NCI-H1092 treated with DMSO at 0.1 percent for 48 hours (cell line): ENCODE measurements around the gene TBC1D22A.

ENCODE experiments used
- DNase-seq: peaks from one replicate; lab custom pipeline; 2025; lab: John Stamatoyannopoulos, UW

TBC1D22A gene

GRCh38 chr22:47142427-47143046 lies 380.1 kb downstream of the TBC1D22A start:
- DNase-seq: no peak

GRCh38 chr22:47143249-47143938 lies 380.9 kb downstream of the TBC1D22A start:
- DNase-seq: no peak

DNA sequence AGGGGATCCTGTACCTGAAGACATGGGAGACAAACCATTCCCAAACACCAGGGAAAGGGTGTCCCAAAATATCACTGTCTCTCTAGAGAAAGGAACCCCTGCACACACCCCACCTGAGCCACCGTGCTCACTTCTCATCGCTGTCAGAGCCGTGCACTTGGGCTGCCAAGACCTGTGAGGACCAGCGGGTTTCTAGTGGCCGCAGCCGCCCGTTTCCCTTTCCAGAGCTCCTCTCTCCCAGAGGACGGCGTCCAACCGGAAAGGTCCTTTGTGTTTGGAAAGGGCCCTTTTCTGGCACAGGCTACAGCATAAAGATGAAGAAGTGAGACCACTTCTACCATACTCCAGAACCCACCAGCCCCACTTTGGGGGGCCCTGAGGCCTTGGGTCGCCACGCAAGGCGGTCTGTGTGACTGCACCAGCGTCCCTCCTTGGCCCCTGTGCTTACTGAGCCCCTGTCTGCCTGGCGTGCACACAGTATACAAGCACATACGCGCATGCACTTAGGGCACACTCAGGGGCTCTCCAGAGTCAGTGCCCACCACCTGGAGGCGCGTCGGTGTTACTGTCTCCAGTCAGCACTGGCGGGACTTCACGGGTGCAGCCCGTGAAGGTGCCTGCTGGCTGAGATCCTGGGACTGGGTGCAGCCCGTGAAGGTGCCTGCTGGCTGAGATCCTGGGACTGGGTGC lies 381.8 kb downstream of the TBC1D22A start:
- DNase-seq: peak; percentile 24

DNA sequence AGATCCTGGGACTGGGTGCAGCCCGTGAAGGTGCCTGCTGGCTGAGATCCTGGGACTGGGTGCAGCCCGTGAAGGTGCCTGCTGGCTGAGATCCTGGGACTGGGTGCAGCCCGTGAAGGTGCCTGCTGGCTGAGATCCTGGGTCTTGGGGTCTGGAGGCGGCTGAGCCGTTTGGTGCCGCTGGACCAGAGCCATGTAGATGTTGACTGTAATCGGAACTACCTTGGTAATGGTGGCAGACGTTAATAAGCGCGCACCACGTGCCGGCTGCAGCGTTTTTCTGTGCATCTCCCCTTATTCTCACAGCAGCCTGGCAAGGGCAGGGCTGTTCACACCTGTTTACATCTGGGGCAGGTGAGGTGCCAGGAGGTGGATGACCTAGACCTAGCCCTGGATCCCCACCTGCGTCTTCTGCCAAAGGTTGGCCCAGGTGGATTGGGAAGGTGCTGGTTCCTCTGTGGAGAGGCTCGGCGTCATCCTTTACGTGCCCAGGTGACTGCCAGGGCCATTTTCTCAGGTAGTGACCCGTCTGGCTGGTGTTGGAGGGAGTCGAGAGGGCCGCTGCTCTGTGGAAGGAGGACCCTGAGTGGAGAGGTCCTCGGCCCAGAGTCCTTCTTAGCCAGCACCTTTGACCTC lies 382.5 kb downstream of the TBC1D22A start:
- no peak for DNase-seq

DNA sequence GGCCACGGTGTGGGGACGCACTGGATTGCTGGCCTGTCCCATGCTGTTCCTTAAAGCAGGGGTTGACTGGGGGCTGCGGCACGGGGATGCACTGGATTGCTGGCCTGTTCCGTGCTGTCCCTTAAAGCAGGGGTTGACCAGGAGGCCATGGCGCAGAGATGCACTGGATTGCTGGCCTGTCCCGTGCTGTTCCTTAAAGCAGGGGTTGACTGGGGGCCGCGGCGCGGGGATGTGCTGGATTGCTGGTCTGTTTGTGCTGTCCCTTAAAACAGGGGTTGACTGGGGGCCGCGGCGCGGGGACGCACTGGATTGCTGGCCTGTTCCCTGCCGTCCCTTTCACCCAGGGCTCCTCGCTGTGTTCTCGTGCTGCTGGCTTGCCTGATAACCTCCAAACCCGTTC lies 383.4 kb downstream of the TBC1D22A start:
- DNase-seq: no peak

DNA sequence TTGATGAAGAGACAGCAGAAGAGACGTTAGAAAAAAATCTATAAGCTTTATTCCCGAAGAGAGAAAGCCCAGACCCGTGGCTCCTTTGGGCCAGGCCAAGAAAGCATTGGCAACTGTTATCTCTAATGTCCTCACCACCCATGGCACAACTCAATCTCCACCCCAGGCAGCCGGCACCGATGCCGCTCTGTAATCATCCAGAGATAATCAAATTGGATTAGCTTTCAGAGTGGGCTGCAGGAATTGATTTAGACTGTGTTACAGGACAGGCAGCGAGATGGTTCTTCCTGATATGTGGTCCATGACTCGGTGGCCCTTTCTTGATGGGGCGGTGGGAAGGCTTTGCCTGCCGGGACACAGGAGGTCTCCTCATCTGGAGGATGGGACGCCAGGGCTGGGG lies 383.9 kb downstream of the TBC1D22A start:
- DNase-seq: no peak

- no peak for DNase-seq
These were observed 384.5 kb downstream of the TBC1D22A start for GRCh38 chr22:47146941-47147340.

DNA sequence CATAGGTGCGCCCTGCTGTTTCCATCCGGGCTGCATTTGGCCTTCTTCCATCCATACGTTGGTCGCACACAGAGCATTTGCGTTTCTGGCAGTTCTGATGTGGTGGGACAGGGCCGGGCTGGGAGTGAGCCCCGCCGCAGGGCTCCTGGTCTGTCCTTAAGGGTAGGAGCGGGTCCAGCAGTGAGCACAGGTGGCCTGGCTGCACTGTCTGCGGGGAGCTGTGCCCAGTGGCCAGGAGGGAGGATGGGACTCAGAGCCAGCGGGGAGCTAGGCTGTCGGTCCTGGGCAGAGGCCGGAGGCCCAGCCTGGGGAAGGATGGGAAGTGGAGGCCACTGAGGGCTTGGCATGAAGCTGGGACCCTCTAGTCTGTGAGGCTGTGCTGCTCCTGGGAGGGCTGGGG lies 385.1 kb downstream of the TBC1D22A start:
- DNase-seq: no peak

DNA sequence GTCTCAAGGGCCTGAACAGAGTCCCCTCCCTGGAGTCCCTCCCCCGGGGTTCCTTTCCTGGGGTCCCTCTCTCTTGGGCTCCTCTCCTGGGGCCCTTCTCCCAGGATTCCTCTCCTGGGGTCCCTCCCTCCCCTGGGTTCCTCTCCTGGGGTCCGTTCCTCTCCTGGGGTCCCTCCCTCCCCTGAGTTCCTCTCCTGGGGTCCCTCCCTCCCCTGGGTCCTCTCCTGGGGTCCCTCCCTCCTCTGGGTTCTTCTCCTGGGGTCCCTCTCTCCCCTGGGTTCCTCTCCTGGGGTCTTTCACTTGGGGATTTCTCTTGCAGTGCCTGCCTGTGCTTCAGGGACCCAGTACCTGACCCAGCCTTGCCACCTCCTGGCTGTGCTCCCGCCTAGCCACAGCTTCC lies 386.1 kb downstream of the TBC1D22A start:
- no peak for DNase-seq

DNA sequence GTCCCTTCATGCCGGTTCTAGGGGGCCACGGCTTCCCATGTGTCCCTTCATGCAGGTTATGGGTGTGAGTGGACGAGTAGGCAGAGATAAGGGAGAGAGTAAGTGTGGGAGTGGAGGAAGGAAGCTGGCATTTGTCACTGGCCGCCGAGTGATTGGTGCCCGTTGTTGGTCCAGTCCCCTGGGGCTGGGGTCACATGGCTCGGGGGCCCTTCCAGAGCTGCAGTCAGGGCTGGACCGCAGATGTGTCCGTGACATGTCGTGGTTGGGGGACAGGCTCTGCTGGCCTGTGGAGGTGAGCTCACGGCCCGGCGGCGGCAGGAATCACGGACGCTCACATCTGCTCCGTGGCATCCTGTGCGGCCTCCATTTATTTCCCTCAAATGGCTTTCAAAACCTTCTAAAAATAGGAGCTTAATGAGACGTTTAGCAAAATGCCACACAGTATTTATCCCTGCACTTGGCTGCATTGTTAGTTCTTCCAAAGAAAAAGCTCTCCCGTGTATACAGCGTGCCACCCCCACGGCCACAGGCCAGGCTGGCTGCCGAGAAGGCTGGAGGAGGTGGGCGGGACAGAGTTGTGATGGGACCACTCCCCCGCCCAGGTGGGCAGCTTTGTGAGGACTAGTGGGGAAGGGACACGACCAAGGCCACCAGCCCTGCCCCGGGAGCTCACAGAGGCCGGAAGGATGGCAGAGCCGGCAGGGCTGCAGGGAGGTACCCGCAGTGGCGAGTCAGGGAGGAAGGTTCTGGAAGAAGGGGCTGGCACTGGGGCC lies 386.7 kb downstream of the TBC1D22A start:
- DNase-seq: no peak

GRCh38 chr22:47149976-47150375 lies 387.5 kb downstream of the TBC1D22A start:
- DNase-seq: no peak

DNA sequence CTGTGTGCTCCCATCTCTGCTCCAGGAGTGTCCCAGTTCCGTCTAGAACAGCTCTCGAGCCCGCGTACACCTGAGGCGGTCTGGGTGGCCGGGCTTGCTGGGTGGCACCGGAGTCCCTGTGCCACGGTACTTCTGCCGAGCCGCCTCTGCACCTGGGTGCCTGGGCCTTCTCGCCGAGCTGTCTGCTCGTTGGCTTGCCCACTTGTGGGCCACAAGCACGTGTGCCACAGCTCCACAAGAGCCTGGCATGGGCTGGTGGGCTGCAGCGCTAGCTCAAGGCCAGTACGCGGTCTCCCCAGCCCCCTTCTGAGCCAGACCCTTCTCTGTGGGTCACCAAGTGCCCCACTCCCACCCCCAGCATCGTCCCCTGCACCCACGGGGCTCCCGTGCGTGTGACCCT lies 388.0 kb downstream of the TBC1D22A start:
- no peak for DNase-seq

DNA sequence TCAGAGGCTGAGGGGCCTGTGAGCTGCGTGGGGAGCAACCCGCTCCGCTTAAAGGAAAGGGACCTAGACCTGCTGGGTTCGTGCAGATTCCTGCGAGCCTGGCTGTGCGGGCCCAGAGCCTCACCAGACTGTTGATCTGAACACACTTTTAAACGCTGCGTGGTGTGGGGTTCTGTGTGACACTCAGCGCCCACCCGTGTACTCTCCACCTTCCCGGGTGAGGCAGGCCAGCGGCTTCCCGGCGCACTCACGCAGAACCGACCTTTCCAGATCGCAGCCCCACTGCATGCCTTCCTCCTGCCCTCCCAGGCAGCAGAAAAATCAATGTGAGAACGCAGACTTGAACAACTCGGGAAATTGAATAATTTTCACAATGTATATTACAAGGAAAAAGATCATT lies 388.6 kb downstream of the TBC1D22A start:
- DNase-seq: no peak

- DNase-seq: no peak
These were observed 389.0 kb downstream of the TBC1D22A start for GRCh38 chr22:47151490-47151889.

DNA sequence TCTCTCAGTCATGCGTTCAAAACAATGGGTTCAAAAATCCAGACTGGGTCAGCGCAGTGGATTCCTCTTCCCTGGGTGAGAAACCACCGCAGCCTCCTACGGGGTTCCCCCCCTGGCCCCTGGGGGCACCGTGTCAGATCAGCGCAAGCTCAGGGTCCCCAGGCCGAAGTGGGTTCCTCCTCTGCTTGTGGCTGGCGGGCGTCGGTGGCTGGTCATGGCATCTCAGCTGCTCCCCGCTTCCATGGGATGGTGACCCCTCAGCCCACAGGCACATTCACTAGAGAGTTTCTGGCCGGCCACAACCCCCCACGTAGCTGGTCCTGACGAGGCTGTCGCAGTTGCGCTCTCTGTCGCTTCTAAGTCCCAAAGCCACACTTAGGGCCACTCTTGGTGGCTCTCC lies 389.8 kb downstream of the TBC1D22A start:
- no peak for DNase-seq

- no peak for DNase-seq
These were observed 390.5 kb downstream of the TBC1D22A start for GRCh38 chr22:47152938-47153337.

- no peak for DNase-seq
These were observed 391.5 kb downstream of the TBC1D22A start for GRCh38 chr22:47153854-47154525.

- no peak for DNase-seq
These were observed 392.2 kb downstream of the TBC1D22A start for GRCh38 chr22:47154621-47155081.

DNA sequence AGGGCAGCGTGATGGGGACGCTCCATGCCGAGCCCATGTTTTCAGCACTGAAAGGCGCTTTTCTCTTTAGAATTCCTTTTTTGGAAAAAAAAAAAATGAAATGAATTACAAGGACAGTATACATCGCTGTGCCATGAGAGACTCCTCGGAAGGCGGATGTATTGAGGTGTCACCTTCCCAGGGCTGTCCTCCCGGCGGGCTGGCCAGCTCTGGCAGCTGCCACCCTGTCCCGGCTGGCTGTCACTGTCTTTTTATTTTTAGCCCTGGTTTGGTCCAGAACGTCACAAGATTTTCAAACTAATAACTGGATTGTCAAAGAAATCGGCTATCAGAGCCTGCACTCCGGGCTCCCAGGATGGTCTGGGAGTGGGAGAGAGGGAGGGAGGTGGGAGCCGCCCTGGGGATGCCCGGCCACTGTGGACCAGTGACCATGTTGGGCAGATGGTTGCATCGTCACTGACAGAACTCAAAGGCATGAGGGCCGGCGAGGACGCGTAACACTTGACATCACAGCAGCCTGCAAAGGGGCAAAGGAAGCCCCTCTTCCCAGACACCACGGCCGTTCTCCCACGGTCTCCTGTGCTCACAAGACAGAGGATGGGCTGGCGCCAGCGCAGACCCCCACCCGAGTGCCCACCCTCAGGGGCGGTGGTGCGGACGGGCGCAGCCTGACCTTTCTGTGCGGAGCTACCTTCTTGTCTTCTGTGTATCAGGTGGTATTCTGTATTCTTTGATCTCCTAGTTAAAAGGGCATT lies 392.9 kb downstream of the TBC1D22A start:
- no peak for DNase-seq

DNA sequence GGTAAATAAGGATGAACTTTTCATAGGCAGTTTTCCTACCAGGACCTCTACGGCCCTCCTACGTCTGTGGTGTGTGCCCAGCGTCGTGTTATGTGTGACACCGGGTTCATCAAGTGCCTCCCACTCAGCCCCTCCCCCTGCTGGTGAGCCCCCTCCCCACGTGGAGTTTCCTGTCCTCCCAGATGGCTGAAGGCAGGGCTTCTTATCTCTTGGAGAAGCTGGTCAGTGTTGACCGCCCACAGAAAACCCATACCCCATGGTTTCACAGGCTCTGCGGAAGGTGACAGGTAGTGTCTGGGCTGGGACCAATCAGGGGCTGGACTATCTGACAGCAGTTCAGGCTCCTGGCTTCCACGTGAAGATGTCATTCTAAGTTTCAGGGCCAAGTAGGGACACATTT lies 393.5 kb downstream of the TBC1D22A start:
- no peak for DNase-seq
